Left ventricle myocardium superior (tissue), 1 donor: ENCODE measurements around the gene COLGALT1. TPM values are rescaled to one million over a fixed set of nuclear protein-coding genes. Genes with fewer than 3 reads are reported as not detected.
"Not testable (repeated sequence)": the region's sequence is repeated elsewhere in the genome, so short reads cannot be mapped to it uniquely, and the experiment has no call there.

Source experiments
- ATAC-seq: fragments of 200-7000 bp; cut with Tn5 transposase; one replicate; pipeline ENCODE4 v1.9.1; 2020; ENCODE audit warnings: mild to moderate bottlenecking, moderate library complexity
- DNase-seq: peaks from one replicate; pipeline ENCODE4 v3.0.0-alpha.2; 2020
- intact Hi-C: fragments of 100-400 bp; cut with micrococcal nuclease; formaldehyde crosslinking; loops from one replicate; pipeline ENCODE4 v1.11.0; 2022
- total RNA-seq: library from RNA; stranded (reverse); fragmentation: NEBNext Ultra II Directional; extraction: Animal tissue kit (Norgen Biotek cat#: 25700); gene quantifications from one replicate; pipeline ENCODE4 v1.2.1, GENCODE V29; 2021
- donor health status: DM: no; HTN: yes; CAD: no; lungs with severe emphysema.

COLGALT1 gene
- total RNA-seq, 1 donor from 2014 or later = 33.0 TPM

DNA sequence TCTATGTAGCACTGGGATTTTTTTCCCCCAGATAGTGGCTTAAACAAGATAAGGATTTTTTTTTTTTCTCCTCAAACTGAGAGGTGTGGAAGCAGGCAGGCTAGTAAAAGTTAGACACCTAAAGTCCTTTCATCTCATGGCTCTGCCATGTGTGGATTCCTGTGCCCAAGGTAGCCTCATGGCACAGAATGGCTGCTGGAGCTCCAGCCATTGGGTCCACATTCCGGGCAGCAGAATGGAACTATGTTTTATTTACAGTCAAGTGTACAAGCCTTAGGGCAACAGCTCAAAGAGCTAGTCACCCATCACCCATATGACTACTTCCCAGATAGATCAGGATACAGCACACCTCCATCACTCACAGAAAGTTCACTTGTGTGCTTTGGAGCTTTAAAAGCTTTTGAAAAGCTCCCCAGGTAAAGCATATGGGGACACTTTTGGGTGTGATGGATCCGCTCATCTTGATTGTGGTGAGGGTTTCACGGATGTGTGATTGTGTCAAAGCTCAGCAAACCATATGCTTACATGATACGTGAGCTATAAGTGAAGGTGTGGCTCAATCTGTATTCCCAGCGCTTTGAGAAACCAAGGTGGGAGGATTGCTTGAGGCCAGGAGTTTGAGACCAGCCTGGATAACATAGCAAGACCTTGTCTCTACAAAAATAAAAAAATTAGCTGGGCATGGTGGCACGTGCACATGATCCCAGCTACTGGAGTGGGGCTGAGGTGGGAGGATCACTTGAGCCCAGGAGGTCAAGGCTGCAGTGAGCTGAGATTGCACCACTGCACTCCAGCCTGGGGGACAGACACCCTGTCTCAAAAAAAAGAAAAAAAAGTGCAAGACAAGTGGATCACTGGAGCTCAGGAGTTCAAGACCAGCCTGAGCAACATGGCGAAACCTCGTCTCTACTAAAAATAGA lies 25.9 kb upstream of the COLGALT1 start:
- ATAC-seq = no peak
- intact Hi-C loops = no loop called here
- no peak for DNase-seq

GRCh38 chr19:17530586-17530985 lies 24.9 kb upstream of the COLGALT1 start:
- ATAC-seq = no peak
- no peak for DNase-seq
- intact Hi-C loops = no loop called here

GRCh38 chr19:17532116-17532515 lies 23.3 kb upstream of the COLGALT1 start:
- ATAC-seq (no peak), DNase-seq (no peak)
- intact Hi-C loops = no loop called here

GRCh38 chr19:17532557-17532956 lies 22.9 kb upstream of the COLGALT1 start:
- DNase-seq = no peak
- intact Hi-C loops = no loop called here
- ATAC-seq = no peak

GRCh38 chr19:17534767-17535166 lies 20.7 kb upstream of the COLGALT1 start:
- ATAC-seq = no peak
- intact Hi-C loops = no loop called here
- no peak for DNase-seq

DNA sequence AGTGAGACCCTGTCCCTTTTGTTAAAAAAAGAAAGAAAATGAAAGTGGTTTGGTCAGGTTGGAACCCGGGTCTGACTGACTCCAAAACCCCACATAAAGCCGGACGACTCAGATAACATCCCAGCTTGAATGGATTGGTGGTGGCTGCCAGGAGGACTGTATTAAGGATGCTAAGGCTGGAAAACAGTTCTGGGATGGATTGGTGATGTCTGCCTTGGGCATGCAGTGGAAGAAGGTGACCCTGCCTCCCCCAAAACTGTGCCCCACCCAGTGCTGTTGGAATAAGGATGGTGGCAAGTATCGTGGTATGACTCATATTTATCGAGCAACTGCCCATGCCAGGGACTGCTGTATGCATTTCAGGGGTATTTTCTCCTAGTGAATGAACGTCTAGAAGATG lies 18.5 kb upstream of the COLGALT1 start:
- ATAC-seq = no peak
- no peak for DNase-seq
- intact Hi-C loops = no loop called here

GRCh38 chr19:17538684-17539237 lies 16.7 kb upstream of the COLGALT1 start:
- intact Hi-C loops = no loop called here
- ATAC-seq (no peak), DNase-seq (no peak)

DNA sequence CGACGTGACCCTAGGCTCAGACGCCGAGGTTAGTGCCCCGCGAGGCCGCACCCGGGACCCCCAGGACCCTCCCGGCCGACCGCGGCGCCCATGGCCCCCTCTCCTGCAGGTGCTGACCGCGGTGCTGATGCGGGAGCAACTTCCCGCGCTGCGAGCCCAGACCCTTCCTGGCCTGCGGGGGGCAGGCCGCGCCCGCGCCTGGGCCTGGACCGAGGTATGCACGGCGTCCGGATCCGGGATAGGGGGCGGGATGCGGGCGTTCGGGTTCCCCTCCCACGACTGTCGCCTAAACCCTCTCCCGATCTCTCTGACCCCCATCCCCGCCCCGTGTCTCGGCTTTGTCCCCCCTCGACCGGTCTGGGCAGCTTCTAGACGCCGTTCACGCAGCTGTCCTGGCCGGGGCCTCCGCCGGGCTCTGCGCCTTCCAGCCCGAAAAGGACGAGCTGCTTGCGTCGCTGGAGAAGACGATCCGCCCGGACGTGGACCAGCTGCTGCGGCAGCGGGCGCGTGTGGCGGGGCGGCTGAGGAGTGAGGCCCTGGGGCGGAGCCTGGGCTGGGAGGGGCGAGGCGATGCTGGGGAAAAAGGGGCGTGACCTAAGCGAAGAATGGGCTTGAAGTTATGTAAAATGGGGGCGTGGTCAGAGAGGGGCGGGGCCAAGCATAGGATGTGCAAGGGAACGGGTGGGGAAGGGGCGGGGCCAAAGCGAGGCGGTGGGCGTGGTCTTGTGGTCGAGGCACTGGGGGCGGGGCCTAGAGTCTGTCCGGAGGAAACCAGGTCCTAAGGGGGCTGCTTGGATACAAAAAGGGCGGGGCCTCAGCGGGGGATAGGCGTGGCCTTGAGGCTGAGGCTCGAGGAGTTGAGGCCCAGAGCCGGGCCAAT lies 16.0 kb upstream of the COLGALT1 start:
- peak; percentile 95 for DNase-seq
- ATAC-seq = peak; percentile 95
- intact Hi-C loops = no loop called here

GRCh38 chr19:17540174-17540573 lies 15.3 kb upstream of the COLGALT1 start:
- ATAC-seq (no peak), DNase-seq (no peak)
- intact Hi-C loops = no loop called here

DNA sequence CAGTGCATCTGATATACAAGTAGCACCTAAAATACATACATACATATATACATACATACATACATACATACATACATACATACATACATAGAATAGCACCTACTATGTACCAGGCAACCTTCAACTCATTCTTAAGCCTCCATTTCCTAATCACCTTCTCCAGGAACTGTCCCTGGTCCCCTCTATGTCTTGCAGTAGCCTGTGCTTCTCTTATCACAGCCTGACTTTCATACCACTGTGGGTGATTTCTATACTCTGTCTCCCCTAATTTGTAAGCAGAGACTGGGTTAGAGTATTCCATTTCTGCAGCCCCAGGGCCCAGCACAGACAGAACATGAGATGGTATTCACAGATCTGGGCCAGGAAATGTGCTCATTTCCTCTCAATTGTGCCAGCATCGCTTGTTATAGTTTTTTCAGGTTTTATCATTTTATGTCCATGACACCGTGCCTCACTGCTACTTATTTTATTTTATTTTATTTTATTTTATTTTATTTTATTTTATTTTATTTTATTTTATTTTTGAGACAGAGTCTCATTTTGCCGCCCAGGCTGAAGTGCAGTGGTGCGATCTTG lies 14.2 kb upstream of the COLGALT1 start:
- ATAC-seq (no peak), DNase-seq (no peak)
- intact Hi-C loops = no loop called here

- intact Hi-C loops = no loop called here
- DNase-seq = no peak
- no peak for ATAC-seq
These were observed 13.4 kb upstream of the COLGALT1 start for GRCh38 chr19:17542042-17542441.

GRCh38 chr19:17542793-17543582 lies 12.5 kb upstream of the COLGALT1 start:
- DNase-seq (no peak), ATAC-seq (no peak)
- intact Hi-C loops = no loop called here

DNA sequence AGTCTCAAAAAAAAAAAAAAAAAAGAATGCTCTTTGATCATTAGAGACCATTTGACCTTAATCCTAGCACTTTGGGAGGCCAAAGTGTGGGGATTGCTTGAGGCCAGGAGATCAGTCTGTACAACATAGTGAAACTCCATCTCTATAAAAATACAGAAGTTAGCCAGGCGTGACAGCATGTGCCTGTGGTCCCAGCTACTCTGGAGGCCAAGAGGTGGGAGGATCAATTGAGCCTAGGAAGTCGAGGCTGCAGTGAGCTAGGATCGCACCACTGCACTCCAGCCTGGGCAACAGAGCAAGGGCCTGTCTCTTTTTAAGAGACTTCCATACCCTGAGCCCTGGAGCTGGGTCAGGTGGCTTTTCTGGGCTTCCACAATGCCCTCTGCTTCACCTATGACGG lies 11.5 kb upstream of the COLGALT1 start:
- intact Hi-C loops = no loop called here
- DNase-seq (no peak), ATAC-seq (no peak)

DNA sequence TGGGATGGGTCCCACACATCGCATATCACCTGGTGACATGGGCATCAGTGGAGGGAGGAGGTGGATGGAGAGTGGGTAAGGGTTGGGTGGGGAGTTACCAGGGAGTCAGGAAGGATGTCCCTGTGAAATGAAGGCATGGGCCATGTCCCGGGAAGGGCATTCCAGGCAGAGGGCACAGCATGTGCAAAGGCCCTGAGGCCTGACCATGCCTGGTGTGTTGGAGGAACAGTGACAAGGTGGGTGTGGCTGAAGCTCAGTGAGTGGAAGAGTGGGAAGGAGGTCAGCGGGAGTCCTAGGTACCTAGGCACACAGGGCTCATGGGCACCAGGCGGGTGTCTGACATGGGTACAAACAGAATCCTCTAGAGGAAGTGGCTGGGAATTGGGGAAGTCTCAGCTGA lies 11.0 kb upstream of the COLGALT1 start:
- no peak for ATAC-seq
- DNase-seq = no peak
- intact Hi-C loops = no loop called here

DNA sequence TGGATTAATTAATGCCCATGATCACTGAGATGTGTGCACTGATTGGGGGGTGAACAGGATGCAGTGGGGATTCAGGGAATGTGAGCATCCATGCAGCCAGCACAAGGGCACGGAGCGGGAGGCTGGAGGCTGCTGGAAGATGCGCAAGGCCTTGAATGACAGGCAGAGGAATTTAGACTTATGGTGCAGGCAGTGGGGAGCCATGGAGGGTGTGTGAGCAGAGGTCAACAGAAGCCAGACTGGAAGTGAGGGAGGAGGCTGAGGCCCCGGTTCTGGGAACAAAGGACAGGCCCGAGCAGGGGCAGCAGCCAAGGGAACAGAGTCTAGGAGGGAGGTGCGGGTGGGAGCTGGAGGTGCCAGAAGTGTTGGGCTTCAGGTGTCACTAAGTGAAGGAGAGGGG lies 7.3 kb upstream of the COLGALT1 start:
- intact Hi-C loops = no loop called here
- DNase-seq (no peak), ATAC-seq (no peak)

GRCh38 chr19:17549085-17549740 lies 6.2 kb upstream of the COLGALT1 start:
- no peak for DNase-seq
- intact Hi-C loops = no loop called here
- no peak for ATAC-seq

DNA sequence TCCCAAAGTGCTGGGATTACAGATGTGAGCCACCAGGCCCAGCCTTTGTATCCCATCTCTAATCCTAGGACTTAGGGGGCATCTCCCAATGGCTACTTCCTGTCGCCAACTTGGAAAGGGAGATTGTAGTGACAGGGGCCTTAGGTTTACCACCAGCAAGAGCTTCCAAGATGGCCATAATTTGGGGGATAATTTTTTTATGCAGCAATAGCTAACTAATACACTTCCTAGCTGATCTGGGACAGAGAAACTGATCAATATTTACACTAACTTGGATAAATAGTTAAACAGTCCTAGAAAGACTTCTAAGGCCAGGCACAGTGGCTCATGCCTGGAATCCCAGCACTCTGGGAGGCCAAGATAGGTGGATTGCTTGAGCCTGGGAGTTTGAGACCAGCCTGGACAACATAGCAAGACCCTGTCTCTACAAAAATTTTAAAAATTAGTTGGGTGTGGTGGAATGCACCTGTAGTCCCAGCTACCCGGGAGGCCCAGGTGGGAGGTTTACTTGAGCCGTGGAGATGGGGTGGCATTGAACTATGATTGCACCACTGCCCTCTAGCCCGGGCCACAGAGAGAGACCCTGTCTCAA lies 5.3 kb upstream of the COLGALT1 start:
- intact Hi-C loops = no loop called here
- DNase-seq = no peak
- no peak for ATAC-seq

DNA sequence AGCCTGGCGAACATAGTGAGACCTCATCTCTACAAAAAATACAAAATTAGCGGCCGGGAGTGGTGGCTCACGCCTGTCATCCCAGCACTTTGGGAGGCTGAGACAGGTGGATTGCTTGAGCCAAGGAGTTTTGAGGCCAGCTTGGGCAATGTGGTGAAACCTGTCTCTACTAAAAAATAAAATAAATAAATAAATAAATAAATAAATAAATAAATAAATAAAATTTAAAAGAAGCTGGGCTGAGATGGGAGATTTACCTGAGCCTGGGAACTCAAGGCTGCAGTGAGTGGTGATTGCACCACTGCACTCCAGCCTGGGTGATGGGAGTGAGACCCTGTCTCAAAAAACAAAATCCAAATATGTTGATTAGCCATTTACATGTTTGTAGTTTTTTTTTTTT lies 2.7 kb upstream of the COLGALT1 start:
- DNase-seq, intact Hi-C loops, ATAC-seq: not testable (repeated sequence)
